GM18505 (cell line): Measurements from ENCODE around the gene TUBB4B.
A peak's percentile ranks its signal among the peaks of the same experiment; 100 is the strongest.
"Not testable (repeated sequence)": the region's sequence is repeated elsewhere in the genome, so short reads cannot be mapped to it uniquely, and the experiment has no call there.

Experiments used
- ATAC-seq: cut with Tn5 transposase; IDR thresholded peaks from one replicate; pipeline ENCODE4 v1.9.1; 2021; ENCODE audit not compliant: unreplicated experiment
- POLR2A ChIP-seq: IDR thresholded peaks from 4 replicates; pipeline ENCODE4 v1.6.1; 2011; ENCODE audit warnings: borderline replicate concordance; ENCODE audit not compliant: insufficient read depth, insufficient read length; ENCODE audit errors: extremely low read depth

TUBB4B gene

DNA sequence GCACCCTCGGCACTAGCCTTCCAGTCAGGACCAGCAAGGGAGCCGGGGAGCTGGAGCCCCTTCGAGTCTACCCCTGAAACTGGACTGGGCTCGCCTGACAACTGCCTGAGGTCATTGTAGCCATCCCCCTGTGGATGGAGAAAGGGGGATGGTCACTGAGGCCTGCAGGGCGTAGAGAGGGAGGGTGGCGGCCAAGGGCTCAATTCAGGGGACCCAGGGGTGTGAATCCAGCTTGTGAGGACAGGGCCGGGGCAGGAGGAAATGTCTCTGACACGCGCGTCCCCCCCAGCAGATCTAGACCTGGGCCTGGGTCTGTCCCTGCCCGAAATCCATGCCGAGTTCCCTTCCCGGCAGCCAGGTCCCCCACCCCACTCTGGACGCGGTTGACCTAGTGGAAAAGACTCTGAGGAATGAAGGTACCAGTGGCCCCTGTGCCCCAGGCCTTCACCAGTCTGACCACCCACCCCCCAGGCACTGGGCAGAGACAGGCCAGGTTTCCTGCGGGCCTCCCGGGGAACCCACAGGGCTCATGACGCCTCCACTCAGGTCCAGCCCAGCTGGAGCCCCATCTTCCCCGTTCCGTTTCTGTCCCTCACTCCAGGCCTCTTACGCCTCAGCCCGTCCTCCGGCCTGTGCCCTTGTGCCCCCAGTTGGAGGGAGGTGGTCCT, 9.6 kb upstream of the TUBB4B start:
- no peak for TF ChIP-seq POLR2A
- no peak for ATAC-seq

DNA sequence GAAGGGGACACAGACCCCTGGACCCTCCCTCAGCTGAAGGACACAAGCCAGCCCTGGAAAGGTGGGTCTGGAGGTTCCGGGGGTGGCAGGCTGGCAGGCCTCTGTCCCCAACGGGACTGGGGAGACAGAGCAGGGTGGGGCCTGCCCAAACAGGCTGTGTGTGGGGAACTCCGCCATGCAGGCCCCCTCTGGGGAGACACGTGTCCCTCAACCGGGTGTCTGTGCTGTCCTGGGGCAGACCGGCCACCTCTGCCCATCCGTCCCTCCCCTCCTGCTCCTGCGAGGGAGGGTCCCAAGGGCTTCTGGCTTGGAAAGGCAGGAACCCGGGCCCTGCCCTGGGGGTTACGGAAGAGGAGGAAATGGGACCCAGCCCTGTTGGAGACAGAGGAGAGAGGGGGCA, 9.0 kb upstream of the TUBB4B start:
- TF ChIP-seq POLR2A, result no peak
- no peak for ATAC-seq

DNA sequence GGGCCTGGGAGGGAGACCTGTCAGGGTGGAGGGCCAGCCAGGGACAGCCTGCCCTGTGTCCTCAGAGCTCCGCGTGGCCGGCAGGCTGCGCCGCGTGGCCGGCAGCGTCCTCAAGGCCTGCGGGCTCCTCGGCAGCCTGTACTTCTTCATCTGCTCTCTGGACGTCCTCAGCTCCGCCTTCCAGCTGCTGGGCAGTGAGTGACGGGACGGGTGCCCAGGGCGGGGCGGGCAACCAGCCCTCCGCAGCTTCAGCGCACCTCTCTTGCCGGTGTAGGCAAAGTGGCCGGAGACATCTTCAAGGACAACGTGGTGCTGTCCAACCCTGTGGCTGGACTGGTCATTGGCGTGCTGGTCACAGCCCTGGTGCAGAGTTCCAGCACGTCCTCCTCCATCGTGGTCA, 8.6 kb upstream of the TUBB4B start:
- ATAC-seq, result no peak
- TF ChIP-seq POLR2A, result no peak

DNA sequence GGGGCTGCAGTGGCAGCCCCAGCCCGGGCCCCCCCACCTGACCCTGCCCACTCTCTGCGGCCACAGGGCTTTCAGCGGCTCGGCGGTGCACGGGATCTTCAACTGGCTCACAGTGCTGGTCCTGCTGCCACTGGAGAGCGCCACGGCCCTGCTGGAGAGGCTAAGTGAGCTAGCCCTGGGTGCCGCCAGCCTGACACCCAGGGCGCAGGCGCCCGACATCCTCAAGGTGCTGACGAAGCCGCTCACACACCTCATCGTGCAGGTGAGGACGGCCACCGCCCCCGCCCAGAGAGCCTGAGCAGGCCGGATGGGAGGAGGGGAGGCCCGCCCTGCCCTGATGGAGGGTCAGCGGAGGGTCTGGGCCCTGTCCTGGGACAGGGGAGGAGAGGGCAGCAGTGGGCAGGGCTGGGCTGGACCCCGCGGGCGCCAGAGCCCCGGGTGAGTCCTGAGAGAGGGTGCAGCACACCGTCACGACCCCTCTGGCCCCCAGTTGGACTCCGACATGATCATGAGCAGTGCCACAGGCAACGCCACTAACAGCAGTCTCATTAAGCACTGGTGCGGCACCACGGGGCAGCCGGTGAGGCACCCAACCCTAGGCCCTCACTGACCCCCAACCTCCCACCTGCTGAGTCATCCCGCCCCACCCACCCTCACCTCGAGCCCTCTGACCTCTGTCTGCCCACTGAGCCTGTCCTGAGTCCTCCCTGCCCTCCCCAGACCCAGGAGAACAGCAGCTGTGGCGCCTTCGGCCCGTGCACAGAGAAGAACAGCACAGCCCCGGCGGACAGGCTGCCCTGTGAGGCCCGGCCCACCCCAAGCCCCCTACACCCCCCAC, 7.7 kb upstream of the TUBB4B start:
- no peak for TF ChIP-seq POLR2A
- no peak for ATAC-seq

DNA sequence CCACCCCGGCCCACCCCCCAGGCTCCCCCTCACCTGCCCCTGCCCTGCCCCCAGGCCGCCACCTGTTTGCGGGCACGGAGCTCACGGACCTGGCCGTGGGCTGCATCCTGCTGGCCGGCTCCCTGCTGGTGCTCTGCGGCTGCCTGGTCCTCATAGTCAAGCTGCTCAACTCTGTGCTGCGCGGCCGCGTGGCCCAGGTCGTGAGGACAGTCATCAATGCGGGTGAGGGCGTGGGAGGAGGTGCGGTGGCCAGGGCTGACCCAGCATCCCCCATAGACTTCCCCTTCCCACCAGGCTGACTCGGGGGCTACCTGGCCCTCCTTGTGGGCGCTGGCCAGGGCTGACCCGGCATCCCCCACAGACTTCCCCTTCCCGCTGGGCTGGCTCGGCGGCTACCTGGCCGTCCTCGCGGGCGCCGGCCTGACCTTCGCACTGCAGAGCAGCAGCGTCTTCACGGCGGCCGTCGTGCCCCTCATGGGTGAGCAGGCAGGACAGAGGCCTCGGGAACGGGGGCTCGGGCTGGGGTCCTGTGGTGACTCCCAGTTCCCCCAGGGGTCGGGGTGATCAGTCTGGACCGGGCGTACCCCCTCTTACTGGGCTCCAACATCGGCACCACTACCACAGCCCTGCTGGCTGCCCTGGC, 6.9 kb upstream of the TUBB4B start:
- TF ChIP-seq POLR2A, result no peak
- ATAC-seq, result no peak

DNA sequence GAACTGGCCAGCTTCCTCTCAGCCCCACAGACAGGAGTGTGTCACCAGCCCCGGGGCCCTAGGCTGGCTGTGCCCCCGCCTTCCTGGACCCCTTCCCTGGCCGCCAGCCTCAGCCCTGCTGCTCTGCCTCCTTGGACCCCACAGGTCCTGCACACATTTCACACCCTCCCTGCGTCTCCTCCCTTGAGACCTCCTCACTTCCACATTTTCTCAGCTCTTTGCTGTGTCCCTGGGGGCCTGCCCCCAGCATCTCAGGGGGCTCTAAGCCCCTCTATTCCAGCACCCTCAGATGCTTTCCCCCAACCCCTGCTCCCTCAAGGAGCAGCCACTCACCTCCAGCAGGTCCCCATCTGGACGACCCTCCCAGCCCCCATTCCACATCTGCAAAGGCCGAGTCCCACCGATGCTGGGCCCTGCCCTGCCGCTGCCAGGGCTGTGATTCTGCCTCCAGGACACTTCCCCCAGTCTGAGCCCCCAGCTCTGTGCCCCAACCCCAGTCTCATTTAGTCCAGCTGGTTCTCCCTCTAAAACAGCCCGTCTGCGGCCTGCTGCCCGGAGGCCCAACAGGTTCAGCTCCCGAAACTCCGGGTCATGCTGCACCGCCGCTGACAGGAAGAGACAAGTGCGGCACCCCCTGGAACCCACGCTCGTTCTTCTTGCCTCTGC, 6.2 kb upstream of the TUBB4B start:
- no peak for ATAC-seq
- no peak for TF ChIP-seq POLR2A

DNA sequence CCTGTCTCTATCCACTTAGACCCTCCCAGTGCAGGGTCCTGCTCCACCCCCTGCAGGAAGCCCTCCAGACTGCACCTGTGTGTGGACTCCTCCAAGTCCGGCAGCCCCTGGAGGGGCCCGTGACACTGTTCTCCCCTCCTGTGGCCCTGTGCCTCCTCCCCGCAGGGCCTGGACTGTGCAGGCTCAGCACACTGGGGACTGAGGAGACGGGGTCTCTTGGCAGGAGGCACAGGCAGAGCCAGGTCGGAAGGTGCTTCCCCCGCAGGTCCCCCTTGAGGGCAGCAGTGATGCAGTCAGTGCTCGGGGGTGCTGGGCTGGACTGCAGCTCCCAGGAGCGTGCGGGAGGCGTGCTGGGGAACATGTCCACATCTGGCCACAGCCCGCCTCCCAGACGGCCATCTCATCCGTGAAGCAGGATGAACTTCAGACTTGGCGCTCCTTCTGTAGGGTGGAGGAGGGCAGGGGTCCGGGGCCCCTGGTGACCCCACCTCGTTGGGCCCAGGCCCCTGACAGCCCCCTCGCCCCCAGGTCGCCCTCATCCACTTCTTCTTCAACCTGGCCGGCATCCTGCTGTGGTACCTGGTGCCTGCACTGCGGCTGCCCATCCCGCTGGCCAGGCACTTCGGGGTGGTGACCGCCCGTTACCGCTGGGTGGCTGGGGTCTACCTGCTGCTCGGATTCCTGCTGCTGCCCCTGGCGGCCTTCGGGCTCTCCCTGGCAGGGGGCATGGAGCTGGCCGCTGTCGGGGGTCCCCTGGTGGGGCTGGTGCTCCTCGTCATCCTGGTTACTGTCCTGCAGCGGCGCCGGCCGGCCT, 5.5 kb upstream of the TUBB4B start:
- no peak for ATAC-seq

DNA sequence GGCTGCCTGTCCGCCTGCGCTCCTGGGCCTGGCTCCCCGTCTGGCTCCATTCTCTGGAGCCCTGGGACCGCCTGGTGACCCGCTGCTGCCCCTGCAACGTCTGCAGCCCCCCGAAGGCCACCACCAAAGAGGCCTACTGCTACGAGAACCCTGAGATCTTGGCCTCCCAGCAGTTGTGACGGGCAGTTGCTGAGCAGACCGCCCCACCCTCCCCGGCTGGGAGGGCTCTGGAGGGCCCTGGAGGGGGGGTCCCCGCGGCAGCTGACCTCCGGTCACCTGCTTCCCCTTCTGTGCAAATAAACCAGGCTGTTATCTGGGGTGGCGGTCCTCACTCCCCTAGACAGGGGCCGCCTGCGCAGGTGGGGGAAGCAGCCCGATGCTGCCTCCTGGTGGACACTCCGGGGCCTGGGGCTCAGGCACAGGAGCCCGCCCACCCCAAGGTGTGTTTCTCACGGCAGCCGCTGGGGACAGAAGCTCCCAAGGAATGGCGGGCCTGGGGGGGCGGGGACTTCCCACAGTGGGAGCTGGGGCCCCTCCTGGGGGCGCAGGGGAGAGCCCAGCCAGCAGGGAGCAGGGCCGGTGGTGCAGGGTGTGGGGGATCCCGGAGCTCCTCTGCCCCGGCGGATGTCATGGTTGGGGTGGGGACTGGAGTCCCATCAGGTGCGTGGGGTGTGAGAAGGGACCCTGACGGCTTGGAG, 4.7 kb upstream of the TUBB4B start:
- peak; percentile 32 for TF ChIP-seq POLR2A
- no peak for ATAC-seq

More for the DNA sequence above, 5.5 kb upstream of the TUBB4B start:
- no peak for TF ChIP-seq POLR2A

DNA sequence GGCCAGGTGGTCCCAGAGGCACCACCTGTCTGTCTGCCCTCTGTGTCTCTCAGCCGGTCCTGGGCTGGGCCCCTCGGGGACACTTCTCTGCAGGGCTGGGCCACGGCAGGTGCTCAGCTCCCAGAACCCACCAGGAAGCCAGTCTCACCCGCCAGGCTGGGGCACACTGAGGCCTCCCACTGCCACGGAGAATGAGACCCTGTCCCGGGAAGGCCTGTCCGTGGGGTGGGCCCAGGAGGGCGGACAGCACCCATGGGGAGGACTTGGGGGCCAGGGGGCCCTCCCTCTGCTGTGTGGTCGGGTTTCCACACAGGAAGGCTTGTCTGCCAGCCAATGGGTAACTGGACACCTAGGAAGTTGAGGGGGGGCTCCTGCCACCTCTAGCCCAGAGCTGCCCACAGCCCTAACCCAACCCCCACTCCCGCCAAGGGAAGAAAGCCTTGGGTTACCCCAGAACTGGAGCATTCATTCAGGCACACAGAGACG, 4.1 kb upstream of the TUBB4B start:
- no peak for ATAC-seq
- no peak for TF ChIP-seq POLR2A

DNA sequence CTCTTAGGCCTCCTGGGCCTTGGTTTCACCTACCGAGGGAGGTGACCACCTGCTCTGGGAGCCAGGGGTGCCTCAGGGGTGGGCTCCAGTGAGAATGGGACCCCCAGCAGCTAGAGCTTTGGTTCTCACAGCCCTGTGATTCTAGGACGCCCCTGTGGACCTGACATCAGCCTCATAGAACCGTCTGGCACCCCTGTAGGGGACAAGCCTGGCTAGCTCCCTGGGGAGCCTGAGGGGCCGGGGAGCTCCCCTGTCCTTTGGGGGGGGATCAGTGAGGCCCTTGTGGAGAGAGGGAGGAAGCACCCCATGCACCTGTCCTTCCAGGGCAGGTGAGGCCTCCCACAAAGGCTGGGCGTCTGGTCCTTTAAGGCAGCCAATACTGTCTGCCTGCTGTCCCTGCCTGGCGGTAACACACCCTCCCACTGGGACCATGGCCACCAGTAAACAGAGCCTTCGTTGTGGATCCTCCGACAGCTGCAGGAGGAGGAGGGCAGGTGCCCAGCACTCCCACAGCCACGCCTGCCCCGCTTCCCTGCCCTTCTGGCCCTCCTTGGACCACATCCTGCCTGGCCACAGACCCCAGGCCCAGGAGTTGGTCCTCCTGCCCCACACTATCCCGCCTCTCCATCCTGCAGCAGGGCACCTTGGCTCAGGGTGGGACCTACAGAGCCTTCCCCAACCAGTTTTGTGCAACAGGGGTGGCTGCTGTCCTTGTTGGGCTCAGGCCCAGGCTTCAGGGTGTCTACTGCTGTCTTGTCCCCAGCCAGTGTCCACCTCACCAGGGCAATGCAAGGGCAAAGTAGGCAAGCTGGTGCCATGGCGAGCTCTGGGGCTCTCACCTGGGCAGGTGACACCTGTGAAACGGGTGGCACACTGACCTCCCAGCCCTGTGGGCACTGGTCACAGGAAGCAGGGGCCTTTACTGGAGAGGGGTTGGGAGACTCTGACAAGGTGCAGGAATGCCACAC, 3.0 kb upstream of the TUBB4B start:
- no peak for TF ChIP-seq POLR2A
- ATAC-seq, result no peak

DNA sequence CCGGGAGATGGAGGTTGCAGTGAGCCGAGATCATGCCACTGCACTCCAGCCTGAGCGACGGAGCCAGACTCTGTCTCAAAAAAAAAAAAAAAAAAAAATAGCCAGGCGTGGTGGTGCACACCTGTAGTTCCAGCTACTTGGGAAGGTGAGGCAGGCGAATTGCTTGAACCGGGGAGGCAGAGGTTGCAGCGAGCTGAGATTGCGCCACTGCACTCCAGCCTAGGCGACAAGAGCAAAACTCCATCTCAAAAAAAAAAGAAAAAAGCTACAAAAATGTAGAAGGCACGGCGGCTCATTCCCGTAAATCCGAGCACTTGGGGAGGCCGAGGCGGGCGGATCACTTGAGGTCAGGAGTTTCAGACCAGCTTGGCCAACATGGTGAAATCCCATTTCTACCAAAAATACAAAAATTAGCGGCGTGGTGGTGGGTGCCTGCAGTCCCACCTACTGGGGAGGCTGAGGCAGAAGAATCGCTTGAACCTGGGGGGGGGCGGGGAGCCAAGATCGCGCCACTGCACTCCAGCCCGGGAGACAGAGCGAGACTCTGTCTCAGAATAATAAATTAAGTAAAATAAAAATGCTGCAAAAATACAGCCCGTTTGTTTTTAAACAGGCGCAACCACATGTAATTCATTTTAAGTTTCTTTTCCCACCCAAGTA, 1.4 kb upstream of the TUBB4B start:
- not testable (repeated sequence) for ATAC-seq

DNA sequence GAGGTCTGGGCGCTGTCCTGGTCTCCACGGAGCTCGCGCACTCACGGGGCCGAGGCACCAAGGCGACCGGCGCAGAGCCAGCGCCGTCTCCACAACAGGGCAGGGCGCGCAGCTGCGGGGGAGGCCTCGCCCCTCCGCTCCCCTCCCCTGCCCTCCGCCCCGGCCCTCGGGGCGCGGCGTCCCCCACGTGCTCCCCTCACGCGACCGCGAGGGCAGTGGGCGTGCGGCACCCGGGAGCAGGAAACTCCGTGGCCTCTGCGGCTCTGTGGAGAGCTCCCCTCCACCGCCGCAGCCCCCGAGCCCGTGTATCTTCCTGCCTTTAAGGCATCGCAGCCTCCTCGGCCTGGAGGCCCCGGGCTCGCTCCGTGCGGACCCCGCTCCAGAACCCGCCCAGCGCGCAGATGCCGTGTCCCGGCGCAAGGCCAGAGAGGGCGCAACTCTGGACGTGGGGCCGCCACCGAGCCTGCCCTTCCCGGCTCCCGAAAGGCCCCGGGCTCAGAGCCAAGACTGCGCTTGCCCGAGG, 708 bp upstream of the TUBB4B start:
- peak; percentile 27 for ATAC-seq
- no peak for TF ChIP-seq POLR2A
